ENCODE data around the gene SYNJ2. TPM values are rescaled to one million over a fixed set of nuclear protein-coding genes. Genes with fewer than 3 reads are reported as not detected.
A peak's percentile ranks its signal among the peaks of the same experiment; 100 is the strongest.

The SYNJ2 gene
- total and polyA plus RNA-seq, 2 donors (not counting 3 experiments of a cell fraction or from before 2014, with no cell fraction given) = 35.1 to 78.2 TPM

- BruUV-seq (replicated peaks) = no TSS peak
- no peak for DNase-seq (ENCODE audit: low read depth, low spot score)
- TF ChIP-seq POLR2AphosphoS5 (IDR thresholded peaks at IDR 0.05; ENCODE audit: insufficient read depth, low read depth, low read length) = no peak
- no peak overlapping the region for H2AFZ ChIP-seq (ENCODE audit: low read depth, low read length)
- H3K79me2 ChIP-seq (ENCODE audit: control insufficient read depth, insufficient read depth, low read length) = peaks cover 86% of the 10 kb centered on the region
- no peak overlapping the region for H3K9ac ChIP-seq (replicated peaks; ENCODE audit: extremely low read depth, insufficient read depth, low read length)
- H3K4me3 ChIP-seq (replicated peaks in 1 of 3; ENCODE audit: insufficient read depth in 1 of 3, low read depth in 1 of 3, low read length in 3 of 3) = no peak overlapping the region
- intact Hi-C loops (cut with micrococcal nuclease) (no loop called here), dilution Hi-C loops (cut with MboI; ENCODE audit: extremely low pct_ligation_motif_present, low sequenced_read_pairs) (no loop called here)
- H4K20me1 ChIP-seq (replicated peaks; ENCODE audit: control insufficient read depth, extremely low read depth, insufficient read depth, low read length) = no peaks in the 10 kb centered on the region
- FAIRE-seq = no peak
- no peaks in the 10 kb centered on the region for H3K9me3 ChIP-seq (replicated peaks; ENCODE audit: control insufficient read depth, insufficient read depth, low read length)
- no peak overlapping the region for H3K4me2 ChIP-seq (ENCODE audit: insufficient read depth, low read length)
- H3K27ac ChIP-seq (ENCODE audit: insufficient read depth, low read depth, low read length) = no peak overlapping the region
- no peaks in the 10 kb centered on the region for H3K9me1 ChIP-seq (replicated peaks; ENCODE audit: control insufficient read depth, extremely low read depth, insufficient read depth, low read length)
- no peaks in the 10 kb centered on the region for H3K27me3 ChIP-seq (ENCODE audit: control insufficient read depth in 2 of 2, insufficient read depth in 2 of 2, low read length in 2 of 2)
- H3K36me3 ChIP-seq (ENCODE audit: control insufficient read depth in 2 of 2, extremely low read depth in 1 of 2, insufficient read depth in 2 of 2, low read length in 2 of 2) = no peaks in the 10 kb centered on the region
- ChIA-PET CTCF (interaction anchor here (1.4 to 2.9 kb wide), 2 partner anchors 19 to 34 kb away, joined by 8 to 19 read pairs; no protein-coding TSS in a partner anchor), POLR2A (no interaction called here)
- H3K4me1 ChIP-seq (ENCODE audit: control insufficient read depth, extremely low read depth, insufficient read depth, low read length) = peaks cover 66% of the 10 kb centered on the region
Measured at GRCh38 chr6:158006821-158007570, 25.3 kb downstream of the SYNJ2 start.

- Histone ChIP-seq H3K27me3 (ENCODE audit: control insufficient read depth in 2 of 2, insufficient read depth in 2 of 2, low read length in 2 of 2) (no peaks in the 10 kb centered on the region), H3K27ac (ENCODE audit: insufficient read depth, low read depth, low read length) (peak overlapping the region; percentile 79), H3K36me3 (ENCODE audit: control insufficient read depth in 2 of 2, extremely low read depth in 1 of 2, insufficient read depth in 2 of 2, low read length in 2 of 2) (no peaks in the 10 kb centered on the region), H3K4me3 (replicated peaks in 1 of 3; ENCODE audit: insufficient read depth in 1 of 3, low read depth in 1 of 3, low read length in 3 of 3) (no peak overlapping the region), H3K9me1 (replicated peaks; ENCODE audit: control insufficient read depth, extremely low read depth, insufficient read depth, low read length) (no peaks in the 10 kb centered on the region), H3K4me1 (ENCODE audit: control insufficient read depth, extremely low read depth, insufficient read depth, low read length) (peaks cover 53% of the 10 kb centered on the region), H3K4me2 (ENCODE audit: insufficient read depth, low read length) (peak overlapping the region; percentile 3), H3K9me3 (replicated peaks; ENCODE audit: control insufficient read depth, insufficient read depth, low read length) (no peaks in the 10 kb centered on the region), H2AFZ (ENCODE audit: low read depth, low read length) (no peak overlapping the region), H3K79me2 (ENCODE audit: control insufficient read depth, insufficient read depth, low read length) (peaks cover 96% of the 10 kb centered on the region), H3K9ac (replicated peaks; ENCODE audit: extremely low read depth, insufficient read depth, low read length) (no peak overlapping the region), H4K20me1 (replicated peaks; ENCODE audit: control insufficient read depth, extremely low read depth, insufficient read depth, low read length) (no peaks in the 10 kb centered on the region)
- BruUV-seq (replicated peaks) = no TSS peak
- intact Hi-C loops (cut with micrococcal nuclease) (loop anchor here (1.0 kb wide), 4 partner anchors 11 to 61 kb away; no protein-coding TSS in a partner anchor), dilution Hi-C loops (cut with MboI; ENCODE audit: extremely low pct_ligation_motif_present, low sequenced_read_pairs) (no loop called here)
- no peak for DNase-seq (ENCODE audit: low read depth, low spot score)
- no peak for FAIRE-seq
- CTCF ChIA-PET = interaction anchor here (0.7 to 2.9 kb wide), 7 partner anchors 8 to 64 kb away, joined by 3 to 19 read pairs (median 6); no protein-coding TSS in a partner anchor
- TF ChIP-seq JUN (IDR thresholded peaks at IDR 0.05; ENCODE audit: borderline replicate concordance, insufficient read depth, insufficient read length, low read depth) (no peak), CTCF (IDR thresholded peaks at IDR 0.05; ENCODE audit: extremely low read depth in 1 of 2, insufficient read depth in 1 of 2, low read depth in 1 of 2, low read length in 2 of 2) (no peak), GATA2 (IDR thresholded peaks at IDR 0.05; ENCODE audit: insufficient read depth, insufficient read length, low read depth, low read length) (no peak), FOS (IDR thresholded peaks at IDR 0.05; ENCODE audit: borderline replicate concordance, insufficient read depth, low read length) (no peak), MYC (IDR thresholded peaks at IDR 0.05; ENCODE audit: low read depth, low read length) (no peak), POLR2A (IDR thresholded peaks at IDR 0.05; ENCODE audit: low read depth, low read length) (no peak), POLR2AphosphoS5 (IDR thresholded peaks at IDR 0.05; ENCODE audit: insufficient read depth, low read depth, low read length) (no peak), MAX (IDR thresholded peaks at IDR 0.05; ENCODE audit: insufficient read depth, insufficient read length) (no peak), EZH2 (IDR thresholded peaks at IDR 0.05; ENCODE audit: borderline replicate concordance, low read depth, low read length, severe bottlenecking) (no peak)
- POLR2A ChIA-PET = no interaction called here
Measured at GRCh38 chr6:158008864-158009113, 27.1 kb downstream of the SYNJ2 start.
